ENCODE data around the gene TALDO1.
"Not testable (repeated sequence)": the region's sequence is repeated elsewhere in the genome, so short reads cannot be mapped to it uniquely, and the experiment has no call there.

TALDO1 gene

DNA sequence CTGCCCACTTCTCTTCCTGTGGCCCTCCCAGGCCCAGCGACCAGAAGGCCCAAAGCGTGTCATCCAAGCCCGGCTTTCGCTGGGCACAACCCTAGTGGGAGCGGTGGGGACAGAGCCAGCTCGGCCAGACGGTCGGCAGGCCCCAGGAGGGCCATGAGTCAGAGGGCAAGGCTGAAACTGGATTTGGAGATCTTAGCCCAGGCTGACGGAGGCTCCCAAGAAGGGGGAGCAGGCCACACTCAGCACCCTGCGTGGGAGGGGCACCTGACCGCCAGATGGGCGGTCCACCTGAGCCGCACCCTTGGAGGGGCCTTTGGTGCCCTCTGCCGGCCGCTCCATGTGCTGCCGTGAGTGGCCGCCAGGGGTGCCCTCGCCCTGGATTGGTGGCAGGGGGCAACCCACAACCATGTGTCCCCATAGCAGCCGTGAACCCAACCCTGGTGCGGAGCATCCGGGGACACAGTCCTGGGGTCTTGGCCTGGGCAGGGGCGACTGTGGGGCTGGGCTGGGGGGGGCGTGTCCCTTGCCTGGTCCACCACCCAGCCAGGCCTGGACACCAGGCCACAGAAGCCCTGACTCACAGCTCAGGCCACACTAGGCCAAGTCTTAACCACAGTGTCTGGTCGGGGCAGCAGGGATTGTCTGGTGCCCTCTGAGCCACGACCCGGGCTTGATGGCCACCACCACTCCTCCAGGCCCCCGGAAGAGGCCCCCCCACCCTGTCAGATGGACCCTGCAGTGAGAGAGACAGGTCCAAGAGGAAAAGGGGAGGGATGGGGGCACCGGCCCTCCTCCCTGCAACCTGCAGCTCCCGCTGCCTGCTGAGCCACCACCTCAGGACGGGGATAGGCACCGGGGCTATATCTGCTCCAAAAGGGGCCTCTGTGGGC is 19.2 kb upstream of the TALDO1 start:
- no peak for DNase-seq (ENCODE audit: extremely low read depth, low read depth)
- H3K4me3 ChIP-seq (replicated peaks; ENCODE audit: low read depth, low read length) = no peak overlapping the region
- TF ChIP-seq, protein P1, sequence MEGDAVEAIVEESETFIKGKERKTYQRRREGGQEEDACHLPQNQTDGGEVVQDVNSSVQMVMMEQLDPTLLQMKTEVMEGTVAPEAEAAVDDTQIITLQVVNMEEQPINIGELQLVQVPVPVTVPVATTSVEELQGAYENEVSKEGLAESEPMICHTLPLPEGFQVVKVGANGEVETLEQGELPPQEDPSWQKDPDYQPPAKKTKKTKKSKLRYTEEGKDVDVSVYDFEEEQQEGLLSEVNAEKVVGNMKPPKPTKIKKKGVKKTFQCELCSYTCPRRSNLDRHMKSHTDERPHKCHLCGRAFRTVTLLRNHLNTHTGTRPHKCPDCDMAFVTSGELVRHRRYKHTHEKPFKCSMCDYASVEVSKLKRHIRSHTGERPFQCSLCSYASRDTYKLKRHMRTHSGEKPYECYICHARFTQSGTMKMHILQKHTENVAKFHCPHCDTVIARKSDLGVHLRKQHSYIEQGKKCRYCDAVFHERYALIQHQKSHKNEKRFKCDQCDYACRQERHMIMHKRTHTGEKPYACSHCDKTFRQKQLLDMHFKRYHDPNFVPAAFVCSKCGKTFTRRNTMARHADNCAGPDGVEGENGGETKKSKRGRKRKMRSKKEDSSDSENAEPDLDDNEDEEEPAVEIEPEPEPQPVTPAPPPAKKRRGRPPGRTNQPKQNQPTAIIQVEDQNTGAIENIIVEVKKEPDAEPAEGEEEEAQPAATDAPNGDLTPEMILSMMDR (IDR thresholded peaks at IDR 0.05; ENCODE audit: low read depth, low read length, missing control alignments) = peak; percentile 99

DNA sequence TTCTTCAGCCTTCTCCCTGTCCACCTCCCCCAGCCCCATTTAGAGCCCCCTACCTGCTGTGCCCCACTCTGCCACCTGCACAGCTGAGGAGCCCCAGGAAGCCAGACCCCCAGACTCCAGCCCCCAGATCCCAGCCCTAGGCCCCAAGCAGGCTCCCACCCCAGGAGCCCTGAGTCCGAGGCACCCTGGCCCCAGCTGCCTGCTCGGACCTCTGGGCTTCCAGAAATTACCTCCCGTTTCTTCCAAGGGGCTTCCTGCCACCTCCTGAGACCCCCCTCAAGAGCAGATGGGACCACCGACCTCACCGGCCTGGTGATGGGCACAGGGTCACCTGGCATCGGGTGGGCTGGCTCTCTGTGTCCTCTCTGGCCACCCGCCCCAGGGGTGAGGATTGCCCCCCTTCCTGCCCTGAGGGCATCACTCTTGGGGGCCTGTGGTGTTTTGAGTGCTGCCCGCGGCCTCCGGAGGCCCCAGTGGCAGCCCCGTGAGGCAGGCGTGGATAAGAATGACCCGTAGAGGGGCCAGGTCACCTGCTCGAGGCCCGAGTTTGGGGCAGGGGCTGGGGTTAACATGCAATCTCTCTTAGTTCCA is 18.3 kb upstream of the TALDO1 start:
- DNase-seq (ENCODE audit: extremely low read depth, low read depth) = no peak
- TF ChIP-seq, protein P1 (IDR thresholded peaks at IDR 0.05; ENCODE audit: low read depth, low read length, missing control alignments) = no peak
- H3K4me3 ChIP-seq (replicated peaks; ENCODE audit: low read depth, low read length) = no peak overlapping the region

DNA sequence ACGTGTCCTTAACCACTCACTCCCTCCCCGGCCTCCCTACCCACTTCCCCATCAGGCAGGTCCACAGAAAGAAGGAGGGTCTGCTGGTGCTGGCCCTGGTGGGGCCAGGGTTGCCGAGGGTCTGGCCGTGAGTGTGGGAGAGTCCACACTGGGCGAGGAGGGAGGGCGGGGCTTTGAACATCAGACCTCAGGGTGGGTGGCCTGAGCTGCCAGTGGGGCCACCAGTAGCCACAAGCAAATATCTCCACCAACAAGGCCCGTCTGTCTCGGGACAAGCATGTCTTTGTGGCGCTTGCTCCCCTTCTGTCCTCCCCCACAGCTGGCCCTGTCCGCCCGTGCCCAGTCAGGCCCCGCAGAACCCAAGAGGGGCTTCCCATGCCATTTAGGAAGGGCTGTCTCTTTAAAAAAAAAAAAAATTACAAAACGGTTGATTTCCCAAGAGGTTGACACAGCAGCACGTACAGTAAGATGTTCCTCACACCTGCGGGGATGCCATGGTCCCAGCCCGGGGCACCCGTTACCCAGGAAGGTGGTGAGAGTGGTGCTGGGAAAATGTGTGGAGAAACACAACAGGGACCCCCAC is 17.7 kb upstream of the TALDO1 start:
- no peak for DNase-seq (ENCODE audit: extremely low read depth, low read depth)
- TF ChIP-seq, protein P1 (IDR thresholded peaks at IDR 0.05; ENCODE audit: low read depth, low read length, missing control alignments) = no peak
- no peak overlapping the region for H3K4me3 ChIP-seq (replicated peaks; ENCODE audit: low read depth, low read length)

DNA sequence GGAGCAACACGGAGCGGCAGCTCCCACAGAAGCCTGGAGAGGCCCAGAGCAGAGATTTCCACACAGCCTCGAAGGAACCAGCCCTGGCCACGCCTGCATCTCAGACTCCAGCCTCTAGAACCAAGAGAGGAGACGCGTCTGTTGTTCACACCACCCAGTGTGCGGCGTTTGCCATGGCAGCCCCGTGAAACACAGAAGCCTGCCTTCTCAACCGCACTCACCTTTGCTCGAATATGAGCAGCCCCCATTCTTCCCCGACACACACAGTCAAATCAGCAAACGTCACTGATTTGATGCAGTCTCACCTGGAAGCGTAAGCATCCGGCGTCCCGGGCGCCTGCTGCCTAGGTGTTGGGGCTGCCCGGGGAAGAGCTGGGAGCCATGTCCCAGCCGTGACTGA is 14.2 kb upstream of the TALDO1 start:
- DNase-seq (ENCODE audit: extremely low read depth, low read depth) = no peak
- H3K4me3 ChIP-seq (replicated peaks; ENCODE audit: low read depth, low read length) = no peak overlapping the region
- TF ChIP-seq, protein P1 (IDR thresholded peaks at IDR 0.05; ENCODE audit: low read depth, low read length, missing control alignments) = no peak

DNA sequence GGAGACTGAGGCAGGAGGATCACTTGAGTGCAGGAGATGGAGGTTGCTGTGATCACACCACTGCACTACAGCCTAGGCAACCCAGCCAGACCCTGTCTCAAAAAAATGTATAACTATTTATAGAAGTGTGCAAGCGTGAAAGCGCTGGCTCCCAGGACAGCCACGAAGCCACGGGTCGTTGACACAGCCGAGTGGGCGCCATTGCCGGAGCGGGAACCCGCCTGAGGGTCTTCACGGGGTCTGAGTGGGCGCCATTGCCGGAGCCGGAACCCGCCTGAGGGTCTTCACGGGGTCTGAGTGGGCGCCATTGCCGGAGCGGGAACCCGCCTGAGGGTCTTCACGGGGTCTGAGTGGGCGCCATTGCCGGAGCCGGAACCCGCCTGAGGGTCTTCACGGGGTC is 12.7 kb upstream of the TALDO1 start:
- H3K4me3 ChIP-seq (replicated peaks; ENCODE audit: low read depth, low read length); DNase-seq (ENCODE audit: extremely low read depth, low read depth): not testable (repeated sequence)

DNA sequence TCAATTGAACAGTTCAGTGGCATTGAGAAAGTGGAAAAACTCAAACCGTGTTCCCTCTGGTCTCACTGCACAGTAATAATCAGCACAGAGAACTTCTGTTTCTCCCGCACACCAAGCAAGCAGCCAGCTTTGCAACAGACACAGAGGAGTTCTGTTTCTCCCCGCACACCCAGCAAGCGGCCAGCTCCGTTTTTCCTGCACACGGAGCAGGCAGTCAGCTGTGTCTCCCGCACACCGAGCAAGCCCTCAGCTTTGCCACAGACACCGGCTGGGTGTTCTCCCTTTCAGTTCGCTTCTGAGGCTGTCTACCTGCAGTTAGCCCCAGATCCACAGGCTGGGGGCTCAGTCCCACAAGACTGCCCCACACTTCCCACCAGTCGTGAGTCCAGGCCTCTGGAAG is 9.9 kb upstream of the TALDO1 start:
- TF ChIP-seq, protein P1 (IDR thresholded peaks at IDR 0.05; ENCODE audit: low read depth, low read length, missing control alignments) = no peak
- no peak for DNase-seq (ENCODE audit: extremely low read depth, low read depth)
- H3K4me3 ChIP-seq (replicated peaks; ENCODE audit: low read depth, low read length) = no peak overlapping the region

DNA sequence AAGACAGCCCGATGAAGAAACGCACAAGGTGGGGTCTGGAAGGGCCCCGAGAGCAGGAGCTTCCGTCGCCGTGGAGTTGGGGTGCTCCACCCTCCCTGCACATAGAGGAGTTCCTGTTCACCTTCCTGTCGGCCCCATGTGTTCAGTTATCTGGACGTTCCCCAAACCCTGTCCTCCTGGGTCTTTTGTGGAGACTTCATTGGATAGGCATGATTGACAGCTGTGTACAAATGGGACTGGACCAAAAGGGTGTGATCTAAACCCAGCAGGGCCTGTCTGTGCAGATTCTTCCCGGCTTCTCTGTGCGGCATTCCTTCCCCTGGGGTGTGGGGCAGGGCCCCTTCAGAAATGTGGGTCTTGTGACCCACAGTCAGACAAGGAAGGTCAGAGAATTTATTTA is 9.4 kb upstream of the TALDO1 start:
- not testable (repeated sequence) for DNase-seq (ENCODE audit: extremely low read depth, low read depth); H3K4me3 ChIP-seq (replicated peaks; ENCODE audit: low read depth, low read length)

All from HFF-Myc (cell line).